Measurements from ENCODE around the gene FA2H.

- TF ChIP-seq EZH2 (IDR thresholded peaks at IDR 0.05): no peak
- no peak for TF ChIP-seq EZH2phosphoT487 (IDR thresholded peaks at IDR 0.05)
Measured at GRCh38 chr16:74749291-74750055, 25.1 kb downstream of the FA2H start.
